GOT3 (cell line): Measurements from ENCODE around the gene CHST3.
"Not testable (repeated sequence)": the region's sequence is repeated elsewhere in the genome, so short reads cannot be mapped to it uniquely, and the experiment has no call there.

Experiments
- DNase-seq: peaks from one replicate; lab custom pipeline; 2025; ENCODE audit warnings: mixed read lengths; lab: John Stamatoyannopoulos, UW

The CHST3 gene, protein sequence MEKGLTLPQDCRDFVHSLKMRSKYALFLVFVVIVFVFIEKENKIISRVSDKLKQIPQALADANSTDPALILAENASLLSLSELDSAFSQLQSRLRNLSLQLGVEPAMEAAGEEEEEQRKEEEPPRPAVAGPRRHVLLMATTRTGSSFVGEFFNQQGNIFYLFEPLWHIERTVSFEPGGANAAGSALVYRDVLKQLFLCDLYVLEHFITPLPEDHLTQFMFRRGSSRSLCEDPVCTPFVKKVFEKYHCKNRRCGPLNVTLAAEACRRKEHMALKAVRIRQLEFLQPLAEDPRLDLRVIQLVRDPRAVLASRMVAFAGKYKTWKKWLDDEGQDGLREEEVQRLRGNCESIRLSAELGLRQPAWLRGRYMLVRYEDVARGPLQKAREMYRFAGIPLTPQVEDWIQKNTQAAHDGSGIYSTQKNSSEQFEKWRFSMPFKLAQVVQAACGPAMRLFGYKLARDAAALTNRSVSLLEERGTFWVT

GRCh38 chr10:71964098-71964742 is at the start of gene CHST3:
Gene CHST3, plus strand, starts transcription at chr10:71964395. Its CDS starts 41,448 bp downstream, at chr10:72005843.
- DNase-seq = no peak

DNA sequence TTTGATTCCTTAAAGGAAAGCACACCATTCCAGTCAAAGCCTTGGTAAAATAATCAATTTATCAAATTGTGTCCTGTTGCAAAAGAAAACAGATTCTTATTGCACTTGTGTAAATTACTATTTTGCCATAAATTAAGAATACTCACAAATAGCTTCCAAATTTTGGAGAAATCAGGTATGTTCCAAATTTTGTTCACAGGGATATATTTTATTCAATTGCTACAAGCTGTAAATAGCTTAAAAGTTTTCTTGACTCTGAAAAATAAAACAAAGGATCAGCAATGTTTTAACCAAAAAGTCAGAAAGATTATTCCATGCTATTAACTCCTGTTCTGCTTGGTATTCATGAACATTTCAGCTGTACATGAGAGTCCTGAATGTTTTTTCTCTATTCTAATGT is 47.4 kb upstream of the CHST3 start:
- DNase-seq = no peak

DNA sequence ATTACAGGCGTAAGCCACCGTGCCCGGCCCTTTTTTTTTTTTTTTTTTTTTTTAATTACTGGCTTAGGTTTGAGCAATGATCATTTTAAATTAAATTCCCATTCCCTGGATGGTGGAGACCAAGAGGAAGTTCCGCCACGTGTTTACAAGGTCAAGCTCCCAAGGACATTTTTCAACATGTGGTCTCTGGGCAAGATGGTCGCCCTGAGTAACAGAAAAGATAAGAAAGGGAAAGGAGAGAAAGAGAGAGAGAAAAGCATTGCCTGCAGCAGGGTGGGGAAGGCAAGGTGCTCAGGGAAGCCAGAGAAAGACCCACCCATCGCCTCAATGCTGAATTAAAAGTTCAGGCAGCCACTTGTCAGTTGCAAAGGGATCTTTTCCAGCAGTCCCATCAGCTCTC is 45.2 kb upstream of the CHST3 start:
- DNase-seq = no peak

GRCh38 chr10:71919956-71920539 is 44.1 kb upstream of the CHST3 start:
- DNase-seq = not testable (repeated sequence)

- DNase-seq = no peak
Observed at GRCh38 chr10:71920540-71921323, 43.5 kb upstream of the CHST3 start.

DNA sequence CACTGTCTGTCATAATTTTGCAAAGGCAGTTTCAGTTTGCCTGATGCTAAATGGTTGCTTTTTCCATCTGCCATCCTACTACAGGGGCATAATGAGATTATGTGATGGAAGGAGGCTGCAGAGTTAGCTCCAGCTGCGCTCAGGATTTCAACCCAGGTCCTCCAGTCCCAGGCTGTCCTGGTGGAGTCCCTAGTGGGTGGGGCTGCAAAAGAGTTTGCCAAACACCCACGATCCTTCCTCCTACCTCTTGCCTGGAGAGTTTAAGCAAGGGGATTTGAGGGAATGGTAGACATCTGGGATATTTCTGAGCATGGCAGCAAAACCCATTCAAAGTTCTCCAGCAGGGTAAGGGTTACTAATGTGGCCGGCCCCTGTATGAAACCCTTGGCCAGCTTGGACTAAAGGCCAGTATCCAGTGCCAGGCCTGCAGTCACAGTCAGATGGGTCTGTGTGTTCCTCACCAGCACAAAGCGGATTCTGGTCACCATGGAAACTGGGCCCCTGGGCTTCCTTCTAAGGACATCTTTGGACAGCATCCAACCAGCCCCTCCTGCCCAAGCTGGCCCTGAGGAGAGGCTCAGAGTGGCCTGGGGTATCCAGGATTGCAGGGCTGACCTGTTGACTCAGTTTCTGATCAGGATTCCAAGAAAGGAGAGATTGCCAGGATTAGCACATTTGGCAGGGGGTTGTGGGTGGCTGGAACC is 42.7 kb upstream of the CHST3 start:
- no peak for DNase-seq

DNA sequence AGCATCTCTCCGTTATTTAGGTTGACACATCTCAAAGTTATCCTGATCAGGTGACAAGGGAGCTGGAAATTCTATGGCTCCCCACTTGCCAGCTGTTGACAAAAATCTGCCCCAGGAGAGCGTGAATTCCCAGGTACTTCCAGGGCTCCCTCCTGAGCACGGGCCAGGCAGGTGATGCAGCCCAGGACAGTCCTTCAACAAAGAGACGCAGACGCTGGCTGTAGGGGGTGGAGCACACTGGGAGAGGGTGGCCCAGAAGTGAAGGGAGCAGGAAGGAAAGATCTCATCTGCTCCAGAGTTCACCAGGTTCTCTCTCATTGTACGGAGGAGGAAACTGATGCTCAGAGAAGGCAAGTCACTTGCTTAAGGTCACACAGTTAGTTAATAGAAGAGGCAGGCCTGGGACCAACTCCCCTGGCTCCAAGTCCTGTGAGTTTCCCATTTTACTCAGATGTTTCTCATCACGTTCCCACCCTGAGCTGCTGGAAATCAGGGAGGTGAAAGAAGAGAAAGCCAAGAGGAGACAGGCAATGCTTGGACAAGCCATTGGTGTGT is 41.0 kb upstream of the CHST3 start:
- DNase-seq = no peak

- no peak for DNase-seq
Observed at GRCh38 chr10:71924771-71925170, 39.4 kb upstream of the CHST3 start.

GRCh38 chr10:71927159-71927558 is 37.0 kb upstream of the CHST3 start:
- DNase-seq = no peak

- no peak for DNase-seq
Observed at GRCh38 chr10:71927776-71928592, 36.2 kb upstream of the CHST3 start.

DNA sequence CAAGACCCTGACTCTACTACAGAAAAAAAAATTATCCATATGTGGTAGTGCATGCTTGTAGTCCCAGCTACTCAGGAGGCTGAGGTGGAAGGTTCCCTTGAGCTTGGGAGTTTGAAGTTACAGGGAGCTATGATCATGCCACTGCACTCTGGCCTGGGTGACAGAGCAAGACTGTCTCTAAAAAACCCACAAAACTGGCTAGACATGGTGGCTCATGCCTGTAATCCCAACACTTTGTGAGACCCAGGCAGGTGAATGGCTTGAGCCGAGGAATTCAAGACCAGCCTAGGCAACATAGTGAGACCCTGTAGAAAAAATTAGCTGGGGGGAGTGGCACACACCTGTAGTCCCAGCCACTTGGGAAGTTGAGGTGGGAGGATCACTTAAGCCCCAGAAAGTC is 32.9 kb upstream of the CHST3 start:
- no peak for DNase-seq

- no peak for DNase-seq
Observed at GRCh38 chr10:71933651-71934050, 30.5 kb upstream of the CHST3 start.

DNA sequence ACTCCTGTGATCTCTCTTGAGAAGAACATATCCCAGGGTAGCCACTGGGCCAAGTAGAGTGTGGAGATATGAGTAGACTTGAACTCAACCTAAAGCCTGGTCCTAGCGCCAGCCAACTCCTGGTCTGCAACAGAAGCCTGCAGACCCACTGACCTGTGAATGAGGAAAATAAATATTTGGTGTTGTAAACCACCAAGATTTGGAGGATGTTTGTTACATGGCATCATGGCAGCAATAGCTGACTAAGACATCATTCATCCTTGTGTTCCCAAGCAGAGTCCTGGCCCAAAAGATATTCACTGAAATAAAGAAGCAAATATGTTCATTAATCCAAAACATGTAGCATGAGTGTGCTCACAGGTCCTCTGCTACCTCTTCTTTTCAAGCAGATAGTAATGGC is 26.0 kb upstream of the CHST3 start:
- DNase-seq = no peak

GRCh38 chr10:71939304-71939703 is 24.9 kb upstream of the CHST3 start:
- DNase-seq = no peak

- DNase-seq = no peak
Observed at GRCh38 chr10:71939861-71940474, 24.2 kb upstream of the CHST3 start.

- DNase-seq = no peak
Observed at GRCh38 chr10:71940752-71941151, 23.4 kb upstream of the CHST3 start.

- DNase-seq = no peak
Observed at GRCh38 chr10:71941318-71941717, 22.9 kb upstream of the CHST3 start.

- DNase-seq = no peak
Observed at GRCh38 chr10:71945819-71946474, 18.2 kb upstream of the CHST3 start.

DNA sequence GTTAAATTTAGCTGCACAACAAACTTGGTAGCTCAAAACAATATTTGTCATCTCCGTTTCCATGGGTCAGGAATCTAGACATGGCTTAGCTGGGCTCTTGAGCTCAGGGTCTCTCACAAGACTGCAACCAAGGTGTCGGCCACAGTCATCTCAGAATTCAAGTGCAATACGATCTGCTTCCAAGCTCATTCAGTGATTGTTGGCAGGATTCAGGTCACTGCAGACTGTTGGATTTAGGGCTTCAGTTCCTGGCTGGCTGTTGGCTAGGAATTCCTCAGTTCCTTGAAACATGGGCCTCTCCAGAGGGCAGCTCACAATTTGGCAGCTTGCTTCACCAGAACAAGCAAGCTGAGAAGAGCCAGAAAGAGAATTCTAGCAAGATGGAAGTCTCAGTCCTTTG is 17.5 kb upstream of the CHST3 start:
- DNase-seq = no peak
